H1 (cell line): ENCODE data around the gene PDXP. TPM values are rescaled to one million over a fixed set of nuclear protein-coding genes. Genes with fewer than 3 reads are reported as not detected.

Experiments
- CTCF ChIA-PET: fragments of 300-600 bp; sonication (Branson Sonifier 250); formaldehyde crosslinking; loops from one replicate; lab custom pipeline; 2021; ENCODE audit not compliant: partially characterized antibody; lab: Charles Lee
- POLR2A ChIA-PET: fragments of 300-600 bp; sonication (Branson Sonifier 250); formaldehyde crosslinking; loops from one replicate; lab custom pipeline; 2021; ENCODE audit warnings: inconsistent platforms; ENCODE audit not compliant: partially characterized antibody; lab: Charles Lee
- DNase-seq, 2 experiments: peaks; one replicate each; pipeline versions ENCODE4 v3.0.0 to v3.0.0-alpha.2; 2010 to 2022; ENCODE audit warnings: low spot score in 2 of 2, low read depth in 1 of 2, mixed read lengths in 1 of 2
- FAIRE-seq: peaks from 2 replicates; lab custom pipeline; 2011; peaks lifted over from hg19 to GRCh38; lab: Jason Lieb, UNC
- H2AFZ ChIP-seq: 2 replicates; pipeline ENCODE4 v1.8.1; 2012; ENCODE audit warnings: low read length, inconsistent platforms
- H2AK5ac ChIP-seq: 2 replicates; pipeline ENCODE4 v1.6.1; 2013; ENCODE audit warnings: low read depth, low read length
- H2BK120ac ChIP-seq: replicated peaks from 2 replicates; pipeline ENCODE3; 2013; ENCODE audit warnings: low read depth, low read length, inconsistent platforms
- H2BK12ac ChIP-seq: 2 replicates; pipeline ENCODE4 v1.6.1; 2013; ENCODE audit warnings: low read depth, low read length
- H2BK15ac ChIP-seq: 2 replicates; pipeline ENCODE4 v1.6.1; 2013; ENCODE audit warnings: low read length
- H2BK20ac ChIP-seq: 2 replicates; pipeline ENCODE4 v1.6.1; 2013; ENCODE audit warnings: low read length
- H2BK5ac ChIP-seq: 2 replicates; pipeline ENCODE4 v1.6.1; 2013; ENCODE audit warnings: low read depth, low read length
- H3K14ac ChIP-seq: 2 replicates; pipeline ENCODE4 v1.6.1; 2013; ENCODE audit warnings: inconsistent platforms; ENCODE audit not compliant: insufficient read length
- H3K18ac ChIP-seq: 2 replicates; pipeline ENCODE4 v1.6.1; 2013; ENCODE audit warnings: low read length; ENCODE audit errors: extremely low read depth
- H3K23ac ChIP-seq: 2 replicates; pipeline ENCODE4 v1.6.1; 2013; ENCODE audit warnings: inconsistent platforms; ENCODE audit not compliant: insufficient read length
- H3K23me2 ChIP-seq: 2 replicates; pipeline ENCODE4 v1.6.1; 2013; ENCODE audit warnings: low read depth, low read length
- H3K27ac ChIP-seq: 2 replicates; pipeline ENCODE4 v1.6.1; 2011; ENCODE audit warnings: low read depth, low read length, inconsistent platforms
- H3K27me3 ChIP-seq, 4 experiments: replicated peaks in 1 of 4; 1 replicate in 1 of 4; 2 replicates in 3 of 4; pipeline versions ENCODE4 v1.6.1 to v1.8.1; 2011 to 2013; ENCODE audit warnings: low read length in 3 of 4, mild to moderate bottlenecking in 3 of 4, inconsistent platforms in 2 of 4, mixed read lengths in 2 of 4, moderate library complexity in 1 of 4; ENCODE audit not compliant: control insufficient read depth in 3 of 4, insufficient read depth in 3 of 4; ENCODE audit errors: extremely low read depth in 1 of 4
- H3K36me3 ChIP-seq, 4 experiments: 2 replicates each; pipeline versions ENCODE4 v1.6.1 to v1.8.1; 2011 to 2013; ENCODE audit warnings: mild to moderate bottlenecking in 4 of 4, low read length in 3 of 4, moderate library complexity in 2 of 4, control low read depth in 1 of 4, inconsistent platforms in 1 of 4; ENCODE audit not compliant: insufficient read depth in 4 of 4, control insufficient read depth in 2 of 4
- H3K4ac ChIP-seq: replicated peaks from 2 replicates; pipeline ENCODE3; 2013; ENCODE audit warnings: low read length, low read depth, mixed read lengths, inconsistent platforms; ENCODE audit not compliant: insufficient read length
- H3K4me1 ChIP-seq, 4 experiments: replicated peaks in 1 of 4; 1 replicate in 1 of 4; 2 replicates in 3 of 4; pipeline versions ENCODE4 v1.6.1 to v1.8.1; 2011 to 2013; ENCODE audit warnings: low read length in 3 of 4, inconsistent platforms in 2 of 4, mixed read lengths in 1 of 4; ENCODE audit not compliant: insufficient read depth in 4 of 4, control insufficient read depth in 3 of 4
- H3K4me2 ChIP-seq, 2 experiments: 2 replicates each; pipeline versions ENCODE4 v1.6.1 to v1.8.1; 2011 to 2013; ENCODE audit warnings: low read depth in 2 of 2, low read length in 2 of 2, control low read depth in 1 of 2, inconsistent platforms in 1 of 2, mild to moderate bottlenecking in 1 of 2; ENCODE audit not compliant: insufficient read depth in 1 of 2
- H3K4me3 ChIP-seq, 4 experiments: fragments of 200-600, 300-600 bp in 1 of 4; sonication (generic), shearing (Covaris generic), sonication (Bioruptor Twin) in 1 of 4; 2 replicates each; pipeline versions ENCODE4 v1.5.1 to v1.8.1; 2011 to 2016; ENCODE audit warnings: low read length in 4 of 4, low read depth in 3 of 4, control low read depth in 2 of 4, inconsistent platforms in 2 of 4, mild to moderate bottlenecking in 2 of 4, mixed read lengths in 1 of 4, moderate library complexity in 1 of 4; ENCODE audit not compliant: insufficient read depth in 2 of 4; ENCODE audit errors: extremely low read depth in 1 of 4
- H3K56ac ChIP-seq: replicated peaks from 2 replicates; pipeline ENCODE3; 2013; ENCODE audit warnings: low read depth, mild to moderate bottlenecking, mixed read lengths, low read length, inconsistent platforms; ENCODE audit not compliant: insufficient read length
- H3K79me1 ChIP-seq: 2 replicates; pipeline ENCODE4 v1.6.1; 2013; ENCODE audit warnings: low read depth, low read length, control low read depth
- H3K79me2 ChIP-seq, 2 experiments: 2 replicates each; pipeline versions ENCODE4 v1.6.1 to v1.8.1; 2012 to 2013; ENCODE audit warnings: low read length in 2 of 2, mild to moderate bottlenecking in 2 of 2, inconsistent platforms in 1 of 2; ENCODE audit not compliant: insufficient read depth in 2 of 2, control insufficient read depth in 1 of 2
- H3K9ac ChIP-seq, 4 experiments: replicated peaks in 1 of 4; 1 replicate in 1 of 4; 2 replicates in 3 of 4; pipeline versions ENCODE4 v1.6.1 to v1.8.1; 2011 to 2013; ENCODE audit warnings: low read depth in 3 of 4, low read length in 3 of 4, control low read depth in 2 of 4, mild to moderate bottlenecking in 2 of 4, moderate library complexity in 2 of 4, inconsistent platforms in 1 of 4; ENCODE audit errors: extremely low read depth in 1 of 4
- H3K9me3 ChIP-seq, 2 experiments: 2 replicates each; pipeline versions ENCODE4 v1.6.1 to v1.8.1; 2012 to 2013; ENCODE audit warnings: mild to moderate bottlenecking in 2 of 2, moderate library complexity in 2 of 2, control low read depth in 1 of 2, inconsistent platforms in 1 of 2, low read depth in 1 of 2, low read length in 1 of 2, mixed read lengths in 1 of 2; ENCODE audit not compliant: insufficient read depth in 2 of 2
- H4K20me1 ChIP-seq, 2 experiments: replicated peaks in 1 of 2; 2 replicates each; pipeline versions ENCODE3 to v1.8.1; 2011 to 2013; ENCODE audit warnings: inconsistent platforms in 2 of 2, low read length in 2 of 2, mild to moderate bottlenecking in 1 of 2; ENCODE audit not compliant: insufficient read depth in 2 of 2, control insufficient read depth in 1 of 2
- H4K5ac ChIP-seq: 2 replicates; pipeline ENCODE4 v1.6.1; 2013; ENCODE audit warnings: low read length, low read depth, mixed read lengths, inconsistent platforms; ENCODE audit not compliant: insufficient read length
- H4K8ac ChIP-seq: 2 replicates; pipeline ENCODE4 v1.8.0; 2013; ENCODE audit warnings: mild to moderate bottlenecking, moderate library complexity, low read length, inconsistent platforms; ENCODE audit not compliant: insufficient read depth; ENCODE audit errors: extremely low read depth
- H4K91ac ChIP-seq: replicated peaks from 2 replicates; pipeline ENCODE3; 2013; ENCODE audit warnings: low read length, mixed read lengths, inconsistent platforms; ENCODE audit not compliant: insufficient read length
- ASH2L ChIP-seq: fragments of 200-600, 300-600 bp; sonication (generic); IDR thresholded peaks from one replicate; pipeline ENCODE4 v1.7.1; 2017; ENCODE audit warnings: low read length
- BACH1 ChIP-seq: IDR thresholded peaks from 2 replicates; pipeline ENCODE4 v1.6.1; 2012; ENCODE audit warnings: low read length, improper control_type of control experiment
- CEBPB ChIP-seq: IDR thresholded peaks from 2 replicates; pipeline ENCODE4 v1.6.1; 2012; ENCODE audit warnings: low read depth, low read length
- CHD2 ChIP-seq: IDR thresholded peaks from 2 replicates; pipeline ENCODE4 v1.6.1; 2012; ENCODE audit warnings: low read length, improper control_type of control experiment
- FOSL1 ChIP-seq: IDR thresholded peaks from 2 replicates; pipeline ENCODE4 v1.6.1; 2011; ENCODE audit warnings: mild to moderate bottlenecking, low read depth, low read length, moderate library complexity; ENCODE audit not compliant: insufficient read depth
- GABPA ChIP-seq: IDR thresholded peaks from 2 replicates; pipeline ENCODE4 v1.6.1; 2011; ENCODE audit warnings: mild to moderate bottlenecking, low read length, moderate library complexity, borderline replicate concordance; ENCODE audit not compliant: insufficient read depth
- KDM4A ChIP-seq: IDR thresholded peaks from one replicate; pipeline ENCODE4 v1.7.1; 2012; ENCODE audit warnings: low read depth, mild to moderate bottlenecking, moderate library complexity, low read length, inconsistent platforms; ENCODE audit not compliant: severe bottlenecking
- NRF1 ChIP-seq: IDR thresholded peaks from 2 replicates; pipeline ENCODE4 v1.6.1; 2011; ENCODE audit warnings: mild to moderate bottlenecking, low read depth, low read length, improper control_type of control experiment
- RAD21 ChIP-seq, 2 experiments: IDR thresholded peaks in 1 of 2; conservative IDR thresholded peaks in 1 of 2; 2 replicates each; pipeline ENCODE4 v1.6.1; 2011; ENCODE audit warnings: low read depth in 2 of 2, low read length in 2 of 2, improper control_type of control experiment in 1 of 2, inconsistent platforms in 1 of 2, mild to moderate bottlenecking in 1 of 2, moderate library complexity in 1 of 2
- RNF2 ChIP-seq: fragments of 200-900, 300-1000 bp; sonication (generic); IDR thresholded peaks from 2 replicates; pipeline ENCODE4 v1.7.1; 2016; ENCODE audit warnings: borderline replicate concordance, low read depth, mild to moderate bottlenecking, antibody characterized with exemption, low read length; ENCODE audit not compliant: poor library complexity, severe bottlenecking; ENCODE audit errors: missing control alignments
- SIRT6 ChIP-seq: IDR thresholded peaks from one replicate; pipeline ENCODE4 v1.7.1; 2012; ENCODE audit warnings: low read length, inconsistent platforms
- SP2 ChIP-seq: IDR thresholded peaks from 2 replicates; pipeline ENCODE4 v1.6.1; 2012; ENCODE audit warnings: mild to moderate bottlenecking, low read length, inconsistent platforms
- SP4 ChIP-seq: IDR thresholded peaks from 2 replicates; pipeline ENCODE4 v1.6.1; 2012; ENCODE audit warnings: low read length, inconsistent platforms
- TCF12 ChIP-seq: IDR thresholded peaks from 2 replicates; pipeline ENCODE4 v1.6.1; 2011; ENCODE audit warnings: low read depth, mild to moderate bottlenecking, low read length
- WGBS, 2 experiments: shearing (Covaris generic) in 1 of 2; methylation state at CpG; one replicate each; pipeline versions ENCODE4 v1.1.6 to v1.1.7; 2013 to 2015; ENCODE audit warnings: low lambda C conversion rate in 2 of 2, mixed read lengths in 2 of 2, inconsistent platforms in 1 of 2, low coverage in 1 of 2, missing lambda C conversion rate in 1 of 2; ENCODE audit not compliant: insufficient replicate concordance in 2 of 2, insufficient coverage in 1 of 2, insufficient read length in 1 of 2; ENCODE audit errors: extremely low coverage in 1 of 2, missing lambda C conversion rate in 1 of 2; 5-methylcytosine and 5-hydroxymethylcytosine counted together
- polyA plus RNA-seq, 7 experiments: library from polyadenylated mRNA; depleted of rRNA in 3 of 7; stranded (reverse) in 5 of 7; unstranded in 2 of 7; fragments of >200 nt in 5 of 7; fragments of 200-250 nt in 2 of 7; gene quantifications; 1 replicate in 5 of 7; 2 replicates in 1 of 7; 4 replicates in 1 of 7; pipeline versions ENCODE4 v1.2.1 to v1.2.3, GENCODE V29; 2011 to 2013; ENCODE audit warnings: missing spikeins in 2 of 7, mixed read lengths in 2 of 7
- total RNA-seq: library from RNA; stranded (reverse); fragmentation: NEBNext Ultra II Directional; extraction: Animal tissue kit (Norgen Biotek cat#: 25700); gene quantifications from 2 replicates; pipeline ENCODE4 v1.2.1, GENCODE V29; 2021

PDXP gene
- total and polyA plus RNA-seq, 2 of the 8 experiments (the other 6 are each of a cell fraction or from before 2014, with no cell fraction given): 36.6 to 67.7 TPM

DNA sequence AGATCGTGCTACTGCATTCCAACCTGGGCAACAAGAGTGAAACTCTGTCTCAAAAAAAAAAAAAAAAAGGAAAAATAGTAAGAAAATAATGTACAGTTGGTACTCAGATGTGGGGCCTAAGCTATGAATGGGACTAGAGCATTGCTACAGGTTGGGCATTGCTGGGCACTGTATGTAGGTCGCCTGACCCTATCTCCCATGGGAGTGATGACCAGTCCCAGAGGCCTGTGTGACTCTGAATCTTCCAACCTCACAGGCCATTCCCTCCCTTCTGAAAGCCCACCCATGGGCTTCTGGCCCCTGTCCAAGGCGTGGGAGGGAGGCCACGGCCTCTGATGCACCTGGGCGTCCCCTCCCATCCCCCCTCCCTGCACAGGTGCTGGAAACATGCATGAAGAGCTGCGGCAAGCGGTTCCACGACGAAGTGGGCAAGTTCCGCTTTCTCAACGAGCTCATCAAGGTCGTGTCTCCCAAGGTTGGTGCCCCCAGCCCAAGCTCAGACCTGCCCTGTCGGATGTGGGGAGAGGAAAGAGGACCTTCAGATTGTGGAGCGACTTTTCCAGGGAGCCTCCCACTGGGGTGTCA, 40.4 kb upstream of the PDXP start:
- Histone ChIP-seq H2AFZ (no peak overlapping the region), H2BK15ac (no peak overlapping the region), H2BK12ac (no peak overlapping the region), H4K20me1 (peaks cover 0 to 6% of the 10 kb centered on the region in 2 experiments), H3K79me2 (no peaks in the 10 kb centered on the region), H4K5ac (no peak overlapping the region), H4K91ac (no peak overlapping the region), H3K36me3 (peaks cover 14 to 33% (median 19%) of the 10 kb centered on the region in 4 experiments; a peak in 7 of 8 replicates), H4K8ac (no peak overlapping the region), H3K9me3 (no peaks in the 10 kb centered on the region), H2AK5ac (no peak overlapping the region), H3K79me1 (no peaks in the 10 kb centered on the region), H3K56ac (no peak overlapping the region), H3K14ac (no peak overlapping the region), H2BK20ac (no peak overlapping the region), H2BK120ac (no peak overlapping the region), H3K23me2 (no peaks in the 10 kb centered on the region), H3K27me3 (no peaks in the 10 kb centered on the region), H3K4me3 (no peak overlapping the region), H3K18ac (no peak overlapping the region), H3K4me1 (no peaks in the 10 kb centered on the region), H3K23ac (no peak overlapping the region), H3K4me2 (no peak overlapping the region), H3K4ac (no peak overlapping the region), H3K9ac (no peak overlapping the region), H2BK5ac (no peak overlapping the region), H3K27ac (no peak overlapping the region)
- CTCF ChIA-PET: interaction anchor here (0.8 to 7.9 kb wide), 10 partner anchors 9 to 55 kb away, joined by 3 to 49 read pairs (median 4); no protein-coding TSS in a partner anchor
- DNase-seq (no peak), FAIRE-seq (no peak)
- 82% methylated on average over 14 of the region's 14 CpGs; no CpG with 5 or more reads in 1 of the 2 experiments for WGBS, 2 experiments
- POLR2A ChIA-PET: interaction anchor here (0.6 to 1.2 kb wide), 5 partner anchors 9 to 160 kb away, joined by 3 to 7 read pairs (median 3); partner anchors contain the start of genes GGA1 and TRIOBP
- no peak for TF ChIP-seq SP4
- TF ChIP-seq GABPA: no peak
- no peak for TF ChIP-seq CEBPB
- no peak for TF ChIP-seq RNF2
- no peak for TF ChIP-seq BACH1
- no peak for TF ChIP-seq KDM4A
- no peak for TF ChIP-seq SP2
- no peak for TF ChIP-seq NRF1
- TF ChIP-seq ASH2L: no peak
- TF ChIP-seq SIRT6: no peak
- TF ChIP-seq FOSL1: no peak
- no peak for TF ChIP-seq CHD2
- no peak for TF ChIP-seq TCF12
- TF ChIP-seq RAD21 (IDR thresholded peaks at IDR 0.05 in 1 of 2, conservative IDR thresholded peaks at IDR 0.05 in 1 of 2; ENCODE audit: low read depth in 2 of 2, low read length in 2 of 2): no peak
